Measurements from ENCODE around the gene EXPH5.
"Not testable (repeated sequence)": the region's sequence is repeated elsewhere in the genome, so short reads cannot be mapped to it uniquely, and the experiment has no call there.

The EXPH5 gene

GRCh38 chr11:108602818-108603217, 9.2 kb upstream of the EXPH5 start:
- DNase-seq, result not testable (repeated sequence)

DNA sequence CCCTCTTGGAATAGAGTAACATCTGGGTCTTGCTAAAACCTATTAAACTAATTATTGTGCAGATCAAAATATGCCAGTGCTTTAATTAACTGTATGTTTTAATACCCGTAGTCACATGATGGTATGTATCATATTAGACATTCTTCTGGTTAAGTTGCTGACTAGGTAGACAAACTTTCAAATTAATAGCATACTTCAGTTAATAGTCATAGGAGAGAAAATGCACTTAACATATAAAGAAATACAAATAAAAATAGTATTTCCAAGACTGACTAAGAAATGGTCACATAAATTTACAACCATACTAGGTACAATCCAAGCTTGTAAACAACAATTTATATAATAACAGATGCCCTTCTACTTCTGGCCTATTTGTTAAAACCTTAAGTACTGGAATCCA, 7.6 kb upstream of the EXPH5 start:
- no peak for DNase-seq

- no peak for DNase-seq
These were observed 6.4 kb upstream of the EXPH5 start for GRCh38 chr11:108599978-108600377.

DNA sequence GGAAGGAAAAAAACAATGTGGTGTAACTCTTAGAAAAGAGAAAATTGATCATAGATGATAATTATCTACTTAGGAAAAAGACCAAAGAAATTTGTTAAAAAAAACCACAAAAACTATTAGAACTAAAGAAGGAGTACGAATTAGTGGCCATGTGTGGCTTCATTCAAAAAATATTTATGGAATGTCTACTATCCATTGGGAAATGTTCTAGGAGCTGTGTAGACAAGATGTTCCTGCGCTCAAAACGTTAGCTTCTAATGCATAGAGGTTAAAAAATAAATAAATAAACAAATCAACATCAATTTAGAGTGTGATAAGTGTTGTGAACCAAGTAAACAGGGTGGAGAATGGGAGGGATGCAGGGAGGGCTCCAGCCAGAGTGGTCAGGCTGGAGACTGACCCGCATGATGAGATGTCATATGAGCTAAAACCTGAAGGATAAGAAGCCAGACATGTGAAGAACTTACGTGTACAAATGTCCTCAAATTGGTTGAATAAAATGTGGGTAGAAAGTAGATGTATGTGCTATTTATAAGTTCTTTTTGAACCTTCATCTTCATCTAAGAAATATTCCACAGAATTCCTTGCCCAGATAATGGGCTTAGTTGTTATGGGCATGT, 4.3 kb upstream of the EXPH5 start:
- DNase-seq, result no peak

- no peak for DNase-seq
These were observed 3.1 kb upstream of the EXPH5 start for GRCh38 chr11:108596701-108597100.

DNA sequence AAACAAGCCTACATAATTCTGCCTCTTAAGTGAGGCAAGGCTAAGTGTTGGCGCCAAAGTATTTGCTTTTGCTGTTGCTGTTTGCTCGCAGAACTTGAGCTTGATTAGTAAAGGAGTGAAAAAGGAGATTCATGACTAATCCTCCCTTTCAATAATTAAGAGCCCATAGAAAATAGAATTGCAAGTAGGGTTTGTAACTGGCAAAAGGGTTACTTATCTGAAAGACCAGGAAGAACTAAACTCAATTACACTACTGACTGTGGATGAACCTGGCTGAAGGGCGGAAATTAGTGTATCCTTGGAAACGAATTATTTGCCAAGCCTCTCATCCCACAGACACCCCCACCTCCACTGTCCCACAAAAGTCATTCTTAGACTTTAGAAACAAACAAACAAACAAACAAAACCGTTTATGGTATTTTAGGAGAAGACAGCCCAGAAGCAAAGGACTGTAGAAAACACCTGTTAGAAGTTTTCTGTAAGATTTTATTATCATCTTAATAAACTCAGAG, 411 bp upstream of the EXPH5 start:
- no peak for DNase-seq

- DNase-seq, result peak; percentile 60
These were observed 866 bp downstream of the EXPH5 start for GRCh38 chr11:108592591-108593213.

GRCh38 chr11:108591893-108592292, 1.7 kb downstream of the EXPH5 start:
- no peak for DNase-seq

DNA sequence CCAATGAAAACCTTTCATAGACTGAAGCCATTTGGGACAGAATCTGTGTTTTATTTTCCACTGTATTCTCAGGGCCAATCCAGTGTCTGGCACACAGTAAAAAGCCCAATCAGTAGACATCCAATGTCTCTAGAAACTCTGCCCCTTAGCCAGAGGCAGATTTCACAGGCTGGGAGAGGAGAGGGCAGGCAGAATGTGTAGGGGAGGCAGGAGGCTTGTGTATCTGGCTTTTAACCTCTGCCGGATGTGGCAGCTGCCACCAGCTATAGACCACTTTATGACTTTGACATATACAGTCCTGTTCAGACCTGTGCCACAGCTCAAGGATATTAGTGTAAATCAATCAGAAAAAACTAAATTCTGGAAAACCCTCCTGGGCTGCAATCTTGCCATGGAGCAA, 4.4 kb downstream of the EXPH5 start:
- no peak for DNase-seq

DNA sequence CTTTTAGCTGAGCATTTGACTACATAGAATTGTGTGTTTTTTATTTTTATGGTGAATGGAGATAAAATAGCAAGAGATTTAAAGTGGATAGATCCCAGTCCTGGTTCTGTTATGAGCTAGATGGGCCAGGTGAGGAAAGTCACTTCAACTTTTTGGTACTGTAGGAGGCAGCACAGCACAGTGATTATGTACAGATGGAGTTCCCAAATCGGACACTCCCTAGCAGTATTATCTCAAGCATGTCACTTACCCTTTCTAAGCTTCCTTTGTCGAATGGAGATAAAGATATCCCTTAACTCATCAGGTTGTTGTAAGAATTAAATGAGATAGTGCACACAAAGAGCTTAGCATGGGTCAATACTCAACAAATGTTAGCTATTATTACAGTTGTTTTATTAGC, 5.3 kb downstream of the EXPH5 start:
- no peak for DNase-seq

GRCh38 chr11:108587109-108587508, 6.5 kb downstream of the EXPH5 start:
- DNase-seq, result no peak

DNA sequence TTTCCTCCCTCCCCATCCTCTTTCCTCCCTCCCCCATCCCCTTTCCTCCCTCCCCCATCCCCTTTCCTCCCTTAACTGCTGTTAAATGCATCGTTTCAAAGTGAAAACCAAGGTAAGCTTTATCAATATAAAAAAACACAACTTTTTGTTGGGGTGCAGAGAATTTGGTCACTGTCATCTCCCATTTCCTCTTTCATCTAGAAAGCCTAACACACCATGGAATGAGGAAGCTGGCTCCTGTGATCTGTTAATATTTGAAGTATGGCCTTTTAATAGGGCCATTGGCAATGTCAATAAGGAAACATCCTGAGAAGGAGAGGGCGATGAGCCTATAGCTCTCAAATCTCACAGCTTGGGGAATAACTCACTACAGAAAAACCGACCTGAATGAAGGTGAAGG, 7.0 kb downstream of the EXPH5 start:
- DNase-seq, result no peak

- not testable (repeated sequence) for DNase-seq
These were observed 7.4 kb downstream of the EXPH5 start for GRCh38 chr11:108586185-108586584.

DNA sequence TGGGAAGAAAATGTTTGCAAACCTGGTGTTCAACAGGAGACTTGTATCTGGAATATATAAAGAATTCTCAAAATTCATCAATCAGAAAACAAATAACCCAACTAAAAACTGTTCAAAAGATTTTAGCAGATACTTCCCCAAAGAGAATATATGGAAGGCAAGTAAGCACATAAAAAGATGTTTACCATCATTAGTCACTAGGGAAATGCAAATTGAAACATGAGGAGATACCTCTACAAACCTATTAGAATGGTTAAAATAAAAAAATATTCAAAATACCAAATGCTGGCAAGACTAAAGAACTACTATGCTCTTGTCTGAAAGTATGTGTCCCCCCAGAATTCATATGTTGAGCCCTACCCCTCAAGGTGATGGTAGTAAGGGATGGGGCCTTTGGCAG, 8.6 kb downstream of the EXPH5 start:
- DNase-seq, result no peak

DNA sequence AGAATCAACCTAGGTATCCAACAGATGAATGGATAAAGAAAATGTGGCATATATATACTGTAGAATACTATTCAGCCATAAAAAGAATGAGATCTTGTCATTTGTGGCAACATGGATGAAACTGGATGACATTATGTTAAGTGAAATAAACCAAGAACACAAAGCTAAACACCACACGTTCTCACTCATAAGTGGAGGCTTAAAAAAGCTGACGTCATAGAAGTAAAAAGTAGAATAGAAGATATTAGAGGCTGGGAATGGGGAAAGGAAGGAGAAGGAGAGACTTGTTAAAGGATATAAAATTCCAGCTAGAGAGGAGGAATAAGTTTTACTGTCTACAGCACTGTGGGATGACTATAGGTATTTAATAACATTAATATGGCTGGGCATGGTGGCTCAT, 12.9 kb downstream of the EXPH5 start:
- DNase-seq, result no peak

DNA sequence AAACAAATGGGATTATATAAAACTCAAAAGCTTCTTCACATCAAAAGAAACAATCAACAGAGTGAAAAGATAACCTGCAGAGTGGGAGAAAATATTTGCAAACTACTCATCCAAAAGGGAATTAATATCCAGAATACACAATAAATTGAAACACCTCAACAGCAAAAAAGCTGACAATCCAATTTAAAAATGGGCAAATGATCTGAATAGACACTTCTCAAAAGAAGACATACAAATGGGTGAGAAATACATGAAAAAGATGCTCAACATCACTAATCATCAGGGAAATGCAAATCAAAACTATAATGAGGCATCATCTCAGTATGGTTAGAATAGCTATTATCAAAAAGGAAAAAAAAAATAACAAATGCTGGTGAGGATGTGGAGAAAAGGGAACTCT, 13.5 kb downstream of the EXPH5 start:
- DNase-seq, result no peak

- no peak for DNase-seq
These were observed 17.0 kb downstream of the EXPH5 start for GRCh38 chr11:108576523-108576922.

GRCh38 chr11:108574675-108575074, 18.9 kb downstream of the EXPH5 start:
- DNase-seq, result no peak

- no peak for DNase-seq
These were observed 22.6 kb downstream of the EXPH5 start for GRCh38 chr11:108571001-108571400.

DNA sequence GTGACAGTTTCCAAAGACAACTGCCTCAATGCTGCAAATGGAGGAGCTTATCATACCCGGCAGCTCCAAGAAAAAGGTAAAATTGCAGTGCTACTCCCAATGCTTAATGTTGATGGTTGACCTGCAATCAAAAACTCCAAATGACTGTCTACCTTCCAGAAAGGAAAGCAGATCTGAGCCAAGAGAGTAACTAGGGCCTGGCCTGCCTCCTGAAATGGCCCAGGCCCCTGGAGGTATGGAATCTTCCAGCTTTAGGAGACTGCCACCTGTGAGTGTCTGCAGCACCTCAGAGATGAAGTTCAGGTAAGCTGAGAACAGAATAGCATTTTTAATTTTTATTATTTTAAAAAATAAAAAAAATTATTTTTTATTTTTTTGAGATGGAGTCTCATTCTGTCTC, 23.7 kb downstream of the EXPH5 start:
- DNase-seq, result no peak

DNA sequence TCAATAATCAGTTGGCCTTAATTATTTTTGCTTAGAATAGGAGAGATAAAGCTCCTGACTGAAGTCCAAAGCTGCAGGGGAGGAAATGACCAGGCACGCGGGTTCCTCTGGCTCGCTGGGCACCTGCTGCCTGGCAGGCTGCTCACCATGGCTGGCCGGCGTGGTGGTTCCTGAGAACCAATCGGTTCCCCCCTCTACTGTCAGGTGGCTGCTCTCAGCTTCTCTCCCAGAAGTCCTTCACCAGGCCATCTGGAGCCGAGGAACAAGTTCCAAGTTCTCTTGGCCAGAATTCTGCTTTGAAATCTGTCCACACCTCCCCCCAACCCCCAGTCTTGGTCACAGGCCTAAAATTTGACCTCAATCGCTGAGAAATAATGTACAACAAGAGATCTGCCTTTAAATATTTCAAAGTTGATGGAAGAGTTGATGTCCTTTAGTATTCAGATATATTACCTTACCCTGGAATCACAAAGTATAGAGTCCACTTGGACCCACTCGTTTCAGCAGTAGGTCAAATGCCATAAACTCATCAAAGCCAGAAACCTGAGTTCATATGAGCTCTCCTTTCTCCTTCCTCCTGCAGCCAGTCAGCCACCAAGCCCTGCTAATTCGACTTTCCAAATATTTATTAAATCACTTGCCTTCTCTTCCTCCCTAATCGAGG, 25.2 kb downstream of the EXPH5 start:
- no peak for DNase-seq

DNA sequence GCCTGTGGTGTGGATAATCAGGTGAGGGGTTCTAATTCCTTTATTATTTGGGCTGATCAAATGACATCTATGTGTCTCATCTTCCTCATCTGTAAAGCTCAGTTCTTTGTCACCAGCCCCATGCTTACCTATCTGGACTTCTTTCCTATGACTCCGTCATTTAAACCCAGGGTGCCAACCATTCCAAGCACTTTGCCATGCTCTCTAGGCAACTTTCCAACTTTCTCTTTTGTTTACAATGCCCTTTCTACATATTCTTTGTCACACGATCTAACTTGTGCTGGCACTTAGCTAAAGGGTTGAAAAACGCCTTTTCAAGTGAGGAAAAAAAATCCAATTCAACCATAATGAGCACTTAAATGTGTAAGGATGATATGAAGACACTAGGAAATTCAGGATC, 27.9 kb downstream of the EXPH5 start:
- no peak for DNase-seq

DNA sequence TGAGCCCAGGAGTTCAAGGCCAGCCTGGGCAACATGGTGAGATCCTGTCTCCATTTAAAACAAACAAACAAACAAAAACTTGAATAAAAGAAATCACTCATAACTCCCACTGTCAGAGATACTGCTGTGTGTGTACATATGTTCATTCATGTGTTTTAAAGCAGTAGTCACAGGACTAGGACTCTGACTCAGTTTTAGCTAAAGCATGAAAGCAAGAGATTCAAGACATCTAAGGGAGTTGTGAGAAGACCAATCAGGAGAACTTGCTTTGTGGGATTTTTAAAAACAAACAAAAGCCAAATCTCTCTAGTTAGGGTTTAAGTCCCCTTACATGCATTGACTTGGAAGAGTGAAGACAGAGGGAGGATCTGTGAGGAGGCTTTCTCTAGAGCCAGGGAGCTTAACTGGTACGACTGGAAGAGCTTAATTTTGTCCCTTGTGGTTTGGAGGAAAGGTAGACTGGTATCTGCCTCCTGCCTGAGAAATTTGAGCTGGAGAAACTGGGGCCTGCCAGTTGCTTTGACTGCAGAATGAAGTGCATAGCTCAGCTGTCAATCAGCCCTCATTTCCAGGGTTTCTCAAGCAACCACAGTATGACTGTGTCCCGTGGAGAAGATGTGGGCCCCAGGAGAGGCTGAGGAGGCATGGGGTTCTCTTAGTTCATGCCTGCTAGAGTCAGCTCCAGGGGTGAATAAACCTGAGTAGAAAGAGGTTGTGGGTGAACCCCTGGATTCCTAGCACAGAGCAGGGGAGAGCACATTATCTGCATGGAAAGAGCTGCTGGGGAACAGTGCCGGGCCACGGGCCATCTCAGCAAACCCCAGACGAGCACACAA, 30.6 kb downstream of the EXPH5 start:
- DNase-seq, result no peak

All from eye (tissue), 1 donor.